ENCODE measurements around the gene ODF2. TPM values are rescaled to one million over a fixed set of nuclear protein-coding genes. Genes with fewer than 3 reads are reported as not detected.

ODF2 gene
- total and polyA plus RNA-seq, 2 of the 8 experiments (the other 6 are each of a cell fraction or from before 2014, with no cell fraction given) = 5.6 to 17.9 TPM

- no peak for TF ChIP-seq YY1 (IDR thresholded peaks at IDR 0.05; ENCODE audit: low read depth, low read length)
- no peak for TF ChIP-seq TCF12 (IDR thresholded peaks at IDR 0.05; ENCODE audit: low read depth, low read length)
- TF ChIP-seq SP2 (IDR thresholded peaks at IDR 0.05; ENCODE audit: low read length) = no peak
- TF ChIP-seq USF2 (IDR thresholded peaks at IDR 0.05; ENCODE audit: low read length) = no peak
- TF ChIP-seq CHD2 (IDR thresholded peaks at IDR 0.05; ENCODE audit: low read length) = no peak
- no peak for TF ChIP-seq RXRA (IDR thresholded peaks at IDR 0.05; ENCODE audit: insufficient read depth, low read depth, low read length)
- TF ChIP-seq CBX8 (IDR thresholded peaks at IDR 0.05; ENCODE audit: borderline replicate concordance, low read depth, low read length) = no peak
- no peak for TF ChIP-seq EZH2 (IDR thresholded peaks at IDR 0.05; ENCODE audit: low read depth, low read length, severe bottlenecking)
- TF ChIP-seq, protein P1, sequence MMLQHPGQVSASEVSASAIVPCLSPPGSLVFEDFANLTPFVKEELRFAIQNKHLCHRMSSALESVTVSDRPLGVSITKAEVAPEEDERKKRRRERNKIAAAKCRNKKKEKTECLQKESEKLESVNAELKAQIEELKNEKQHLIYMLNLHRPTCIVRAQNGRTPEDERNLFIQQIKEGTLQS (IDR thresholded peaks at IDR 0.05; ENCODE audit: insufficient read depth, low read depth, low read length) = no peak
Measured at GRCh38 chr9:128495296-128495695, 39.5 kb downstream of the ODF2 start (continued).

Data from H1 (cell line).